H1 (cell line): ENCODE measurements around the gene NHLH1. TPM values are rescaled to one million over a fixed set of nuclear protein-coding genes. Genes with fewer than 3 reads are reported as not detected.

Experiments used
- CTCF ChIA-PET: fragments of 300-600 bp; sonication (Branson Sonifier 250); formaldehyde crosslinking; loops from one replicate; lab custom pipeline; 2021; ENCODE audit not compliant: partially characterized antibody; lab: Charles Lee
- POLR2A ChIA-PET: fragments of 300-600 bp; sonication (Branson Sonifier 250); formaldehyde crosslinking; loops from one replicate; lab custom pipeline; 2021; ENCODE audit warnings: inconsistent platforms; ENCODE audit not compliant: partially characterized antibody; lab: Charles Lee
- DNase-seq, 2 experiments: peaks; one replicate each; pipeline versions ENCODE4 v3.0.0 to v3.0.0-alpha.2; 2010 to 2022; ENCODE audit warnings: low spot score in 2 of 2, low read depth in 1 of 2, mixed read lengths in 1 of 2
- FAIRE-seq: peaks from 2 replicates; lab custom pipeline; 2011; peaks lifted over from hg19 to GRCh38; lab: Jason Lieb, UNC
- H2AFZ ChIP-seq: 2 replicates; pipeline ENCODE4 v1.8.1; 2012; ENCODE audit warnings: low read length, inconsistent platforms
- H2AK5ac ChIP-seq: 2 replicates; pipeline ENCODE4 v1.6.1; 2013; ENCODE audit warnings: low read depth, low read length
- H2BK120ac ChIP-seq: replicated peaks from 2 replicates; pipeline ENCODE3; 2013; ENCODE audit warnings: low read depth, low read length, inconsistent platforms
- H2BK12ac ChIP-seq: 2 replicates; pipeline ENCODE4 v1.6.1; 2013; ENCODE audit warnings: low read depth, low read length
- H2BK15ac ChIP-seq: 2 replicates; pipeline ENCODE4 v1.6.1; 2013; ENCODE audit warnings: low read length
- H2BK20ac ChIP-seq: 2 replicates; pipeline ENCODE4 v1.6.1; 2013; ENCODE audit warnings: low read length
- H2BK5ac ChIP-seq: 2 replicates; pipeline ENCODE4 v1.6.1; 2013; ENCODE audit warnings: low read depth, low read length
- H3K14ac ChIP-seq: 2 replicates; pipeline ENCODE4 v1.6.1; 2013; ENCODE audit warnings: inconsistent platforms; ENCODE audit not compliant: insufficient read length
- H3K18ac ChIP-seq: 2 replicates; pipeline ENCODE4 v1.6.1; 2013; ENCODE audit warnings: low read length; ENCODE audit errors: extremely low read depth
- H3K23ac ChIP-seq: 2 replicates; pipeline ENCODE4 v1.6.1; 2013; ENCODE audit warnings: inconsistent platforms; ENCODE audit not compliant: insufficient read length
- H3K23me2 ChIP-seq: 2 replicates; pipeline ENCODE4 v1.6.1; 2013; ENCODE audit warnings: low read depth, low read length
- H3K27ac ChIP-seq: 2 replicates; pipeline ENCODE4 v1.6.1; 2011; ENCODE audit warnings: low read depth, low read length, inconsistent platforms
- H3K27me3 ChIP-seq, 4 experiments: replicated peaks in 1 of 4; 1 replicate in 1 of 4; 2 replicates in 3 of 4; pipeline versions ENCODE4 v1.6.1 to v1.8.1; 2011 to 2013; ENCODE audit warnings: low read length in 3 of 4, mild to moderate bottlenecking in 3 of 4, inconsistent platforms in 2 of 4, mixed read lengths in 2 of 4, moderate library complexity in 1 of 4; ENCODE audit not compliant: control insufficient read depth in 3 of 4, insufficient read depth in 3 of 4; ENCODE audit errors: extremely low read depth in 1 of 4
- H3K36me3 ChIP-seq, 4 experiments: 2 replicates each; pipeline versions ENCODE4 v1.6.1 to v1.8.1; 2011 to 2013; ENCODE audit warnings: mild to moderate bottlenecking in 4 of 4, low read length in 3 of 4, moderate library complexity in 2 of 4, control low read depth in 1 of 4, inconsistent platforms in 1 of 4; ENCODE audit not compliant: insufficient read depth in 4 of 4, control insufficient read depth in 2 of 4
- H3K4ac ChIP-seq: replicated peaks from 2 replicates; pipeline ENCODE3; 2013; ENCODE audit warnings: low read length, low read depth, mixed read lengths, inconsistent platforms; ENCODE audit not compliant: insufficient read length
- H3K4me1 ChIP-seq, 4 experiments: replicated peaks in 1 of 4; 1 replicate in 1 of 4; 2 replicates in 3 of 4; pipeline versions ENCODE4 v1.6.1 to v1.8.1; 2011 to 2013; ENCODE audit warnings: low read length in 3 of 4, inconsistent platforms in 2 of 4, mixed read lengths in 1 of 4; ENCODE audit not compliant: insufficient read depth in 4 of 4, control insufficient read depth in 3 of 4
- H3K4me2 ChIP-seq, 2 experiments: 2 replicates each; pipeline versions ENCODE4 v1.6.1 to v1.8.1; 2011 to 2013; ENCODE audit warnings: low read depth in 2 of 2, low read length in 2 of 2, control low read depth in 1 of 2, inconsistent platforms in 1 of 2, mild to moderate bottlenecking in 1 of 2; ENCODE audit not compliant: insufficient read depth in 1 of 2
- H3K4me3 ChIP-seq, 4 experiments: fragments of 200-600, 300-600 bp in 1 of 4; sonication (generic), shearing (Covaris generic), sonication (Bioruptor Twin) in 1 of 4; 2 replicates each; pipeline versions ENCODE4 v1.5.1 to v1.8.1; 2011 to 2016; ENCODE audit warnings: low read length in 4 of 4, low read depth in 3 of 4, control low read depth in 2 of 4, inconsistent platforms in 2 of 4, mild to moderate bottlenecking in 2 of 4, mixed read lengths in 1 of 4, moderate library complexity in 1 of 4; ENCODE audit not compliant: insufficient read depth in 2 of 4; ENCODE audit errors: extremely low read depth in 1 of 4
- H3K56ac ChIP-seq: replicated peaks from 2 replicates; pipeline ENCODE3; 2013; ENCODE audit warnings: low read depth, mild to moderate bottlenecking, mixed read lengths, low read length, inconsistent platforms; ENCODE audit not compliant: insufficient read length
- H3K79me1 ChIP-seq: 2 replicates; pipeline ENCODE4 v1.6.1; 2013; ENCODE audit warnings: low read depth, low read length, control low read depth
- H3K79me2 ChIP-seq, 2 experiments: 2 replicates each; pipeline versions ENCODE4 v1.6.1 to v1.8.1; 2012 to 2013; ENCODE audit warnings: low read length in 2 of 2, mild to moderate bottlenecking in 2 of 2, inconsistent platforms in 1 of 2; ENCODE audit not compliant: insufficient read depth in 2 of 2, control insufficient read depth in 1 of 2
- H3K9ac ChIP-seq, 4 experiments: replicated peaks in 1 of 4; 1 replicate in 1 of 4; 2 replicates in 3 of 4; pipeline versions ENCODE4 v1.6.1 to v1.8.1; 2011 to 2013; ENCODE audit warnings: low read depth in 3 of 4, low read length in 3 of 4, control low read depth in 2 of 4, mild to moderate bottlenecking in 2 of 4, moderate library complexity in 2 of 4, inconsistent platforms in 1 of 4; ENCODE audit errors: extremely low read depth in 1 of 4
- H3K9me3 ChIP-seq, 2 experiments: 2 replicates each; pipeline versions ENCODE4 v1.6.1 to v1.8.1; 2012 to 2013; ENCODE audit warnings: mild to moderate bottlenecking in 2 of 2, moderate library complexity in 2 of 2, control low read depth in 1 of 2, inconsistent platforms in 1 of 2, low read depth in 1 of 2, low read length in 1 of 2, mixed read lengths in 1 of 2; ENCODE audit not compliant: insufficient read depth in 2 of 2
- H4K20me1 ChIP-seq, 2 experiments: replicated peaks in 1 of 2; 2 replicates each; pipeline versions ENCODE3 to v1.8.1; 2011 to 2013; ENCODE audit warnings: inconsistent platforms in 2 of 2, low read length in 2 of 2, mild to moderate bottlenecking in 1 of 2; ENCODE audit not compliant: insufficient read depth in 2 of 2, control insufficient read depth in 1 of 2
- H4K5ac ChIP-seq: 2 replicates; pipeline ENCODE4 v1.6.1; 2013; ENCODE audit warnings: low read length, low read depth, mixed read lengths, inconsistent platforms; ENCODE audit not compliant: insufficient read length
- H4K8ac ChIP-seq: 2 replicates; pipeline ENCODE4 v1.8.0; 2013; ENCODE audit warnings: mild to moderate bottlenecking, moderate library complexity, low read length, inconsistent platforms; ENCODE audit not compliant: insufficient read depth; ENCODE audit errors: extremely low read depth
- H4K91ac ChIP-seq: replicated peaks from 2 replicates; pipeline ENCODE3; 2013; ENCODE audit warnings: low read length, mixed read lengths, inconsistent platforms; ENCODE audit not compliant: insufficient read length
- CBX5 ChIP-seq: fragments of 300-800, 300-1000 bp; sonication (generic); IDR thresholded peaks from 2 replicates; pipeline ENCODE4 v1.7.1; 2016; ENCODE audit warnings: antibody characterized with exemption, low read length, low read depth
- RBBP5 ChIP-seq: IDR thresholded peaks from 2 replicates; pipeline ENCODE4 v1.7.1; 2012; ENCODE audit warnings: low read depth, mild to moderate bottlenecking, inconsistent platforms, low read length, moderate library complexity, borderline replicate concordance
- TAF1 ChIP-seq: IDR thresholded peaks from 2 replicates; pipeline ENCODE4 v1.6.1; 2011; ENCODE audit warnings: mild to moderate bottlenecking, low read depth, low read length
- WGBS, 2 experiments: shearing (Covaris generic) in 1 of 2; methylation state at CpG; one replicate each; pipeline versions ENCODE4 v1.1.6 to v1.1.7; 2013 to 2015; ENCODE audit warnings: low lambda C conversion rate in 2 of 2, mixed read lengths in 2 of 2, inconsistent platforms in 1 of 2, low coverage in 1 of 2, missing lambda C conversion rate in 1 of 2; ENCODE audit not compliant: insufficient replicate concordance in 2 of 2, insufficient coverage in 1 of 2, insufficient read length in 1 of 2; ENCODE audit errors: extremely low coverage in 1 of 2, missing lambda C conversion rate in 1 of 2; 5-methylcytosine and 5-hydroxymethylcytosine counted together
- polyA plus RNA-seq, 7 experiments: library from polyadenylated mRNA; depleted of rRNA in 3 of 7; stranded (reverse) in 5 of 7; unstranded in 2 of 7; fragments of >200 nt in 5 of 7; fragments of 200-250 nt in 2 of 7; gene quantifications; 1 replicate in 5 of 7; 2 replicates in 1 of 7; 4 replicates in 1 of 7; pipeline versions ENCODE4 v1.2.1 to v1.2.3, GENCODE V29; 2011 to 2013; ENCODE audit warnings: missing spikeins in 2 of 7, mixed read lengths in 2 of 7
- total RNA-seq: library from RNA; stranded (reverse); fragmentation: NEBNext Ultra II Directional; extraction: Animal tissue kit (Norgen Biotek cat#: 25700); gene quantifications from 2 replicates; pipeline ENCODE4 v1.2.1, GENCODE V29; 2021

Gene NHLH1
- total and polyA plus RNA-seq, 2 of the 8 experiments (the other 6 are each of a cell fraction or from before 2014, with no cell fraction given): 0.39 to 0.91 TPM

DNA sequence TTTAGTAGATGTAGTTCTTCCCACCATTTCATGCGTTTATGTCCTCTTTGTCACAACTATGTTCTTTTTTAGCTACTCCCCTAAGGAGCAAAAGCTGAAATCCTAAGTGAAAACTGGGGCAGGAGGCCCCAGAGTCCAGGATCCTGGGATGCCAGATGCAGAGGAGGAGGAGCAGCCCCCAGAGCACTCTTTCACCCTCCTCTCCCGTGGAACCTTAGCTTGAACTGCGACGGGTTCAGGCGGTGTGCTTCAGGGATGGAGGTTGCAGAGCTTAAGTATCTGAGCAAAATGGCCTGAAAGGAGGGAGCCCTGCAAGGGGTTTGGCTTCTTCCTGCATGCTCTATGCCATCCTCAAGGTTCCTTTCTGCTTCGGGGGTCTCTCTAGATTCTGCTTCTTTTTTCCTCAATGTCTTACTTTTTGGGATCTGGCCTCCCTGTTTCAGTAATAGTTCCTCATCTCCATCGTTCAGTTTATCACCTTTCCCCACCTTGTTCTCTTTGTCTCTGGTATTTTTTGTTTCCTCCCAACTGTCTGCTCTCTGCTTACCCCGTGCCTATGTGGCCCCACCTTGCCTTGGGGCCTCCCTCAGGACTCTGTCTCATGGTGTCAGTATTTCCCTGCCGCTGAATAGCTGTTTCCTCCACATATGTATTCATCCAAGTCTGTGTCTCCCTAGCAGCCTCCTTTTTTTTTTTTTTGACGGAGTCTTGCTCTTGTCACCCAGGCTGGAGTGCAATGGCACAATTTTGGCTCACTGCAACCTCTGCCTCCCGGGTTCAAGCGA lies 2.7 kb upstream of the NHLH1 start:
- H4K8ac ChIP-seq: no peak overlapping the region

More for the DNA sequence above, 2.7 kb upstream of the NHLH1 start:
- H3K4ac ChIP-seq: no peak overlapping the region
- DNase-seq (no peak), FAIRE-seq (no peak)
- no peak overlapping the region for H3K56ac ChIP-seq
- H3K79me1 ChIP-seq: no peaks in the 10 kb centered on the region
- H3K79me2 ChIP-seq: no peaks in the 10 kb centered on the region
- H3K36me3 ChIP-seq: peaks cover 2 to 6% (median 4%) of the 10 kb centered on the region in 4 experiments; a peak in 5 of 8 replicates
- 0 out of 2 replicates have a peak, but pooled peaks cover 1% of the 10 kb centered on the region for H3K23me2 ChIP-seq
- H3K4me1 ChIP-seq: peaks cover 3 to 8% (median 4%) of the 10 kb centered on the region in 4 experiments; a peak in 6 of 7 replicates
- no peak overlapping the region for H2BK20ac ChIP-seq
- H2BK5ac ChIP-seq: no peak overlapping the region
- H3K23ac ChIP-seq: no peak overlapping the region
- H3K4me3 ChIP-seq: no peak overlapping the region
- WGBS, 2 experiments: 91% methylated on average over 9 of the region's 12 CpGs; no CpG with 5 or more reads in 1 of the 2 experiments
- no peak overlapping the region for H4K5ac ChIP-seq
- no peak overlapping the region for H2BK120ac ChIP-seq
- no peak overlapping the region for H3K9ac ChIP-seq
- H4K20me1 ChIP-seq: no peaks in the 10 kb centered on the region
- no peak overlapping the region for H3K27ac ChIP-seq
- H4K91ac ChIP-seq: no peak overlapping the region
- H2AFZ ChIP-seq: no peak overlapping the region
- no peak overlapping the region for H3K18ac ChIP-seq
- no peak overlapping the region for H2AK5ac ChIP-seq
- no peak overlapping the region for H3K14ac ChIP-seq
- no peak overlapping the region; the same call in 1 of the 2 replicates for H2BK12ac ChIP-seq
- no peak overlapping the region for H2BK15ac ChIP-seq
- no peaks in the 10 kb centered on the region for H3K9me3 ChIP-seq
- POLR2A ChIA-PET: interaction anchor here (0.6 to 17.2 kb wide), 7 partner anchors 12 to 281 kb away, joined by 3 to 244 read pairs (median 4); no protein-coding TSS in a partner anchor
- no peaks in the 10 kb centered on the region for H3K27me3 ChIP-seq
- no peak overlapping the region for H3K4me2 ChIP-seq
- no peak for TF ChIP-seq TAF1
- TF ChIP-seq CBX5: no peak
- no peak for TF ChIP-seq RBBP5
- CTCF ChIA-PET: interaction anchor here (0.7 to 26.0 kb wide), 9 partner anchors 11 to 73 kb away, joined by 3 to 683 read pairs (median 6); no protein-coding TSS in a partner anchor
